Naive B cell (primary cell): ENCODE results near the gene LRRC4. TPM values are rescaled to one million over a fixed set of nuclear protein-coding genes. Genes with fewer than 3 reads are reported as not detected.

Experiments used
- ATAC-seq, 2 donors: fragments of 150-1000 bp; cut with Tn5 transposase; 2 replicates each; pipeline ENCODE4 v1.10.0; 2021; ENCODE audit warnings: low read depth in 2 of 2, mild to moderate bottlenecking in 2 of 2, moderate library complexity in 2 of 2
- DNase-seq: peaks from one replicate; pipeline ENCODE4 v3.0.0; 2022
- H3K27ac Mint-ChIP-seq, 6 donors: one replicate each; pipeline ENCODE4 v1.8.0; 2020 to 2022; ENCODE audit warnings: mild to moderate bottlenecking in 6 of 6, mixed read lengths in 6 of 6, moderate library complexity in 5 of 6, inconsistent platforms in 2 of 6
- H3K27me3 Mint-ChIP-seq, 3 donors: one replicate each; pipeline ENCODE4 v1.8.0; 2021 to 2022; ENCODE audit warnings: mixed read lengths in 3 of 3, mild to moderate bottlenecking in 1 of 3
- H3K36me3 Mint-ChIP-seq, 2 donors: one replicate each; pipeline ENCODE4 v1.8.0; 2020 to 2022; ENCODE audit warnings: mixed read lengths in 2 of 2, inconsistent platforms in 1 of 2, mild to moderate bottlenecking in 1 of 2
- H3K4me1 Mint-ChIP-seq, 3 donors: one replicate each; pipeline ENCODE4 v1.8.0; 2020 to 2022; ENCODE audit warnings: mixed read lengths in 3 of 3, inconsistent platforms in 1 of 3, mild to moderate bottlenecking in 1 of 3, moderate library complexity in 1 of 3
- H3K4me3 Mint-ChIP-seq, 8 donors: one replicate each; pipeline ENCODE4 v1.8.0; 2020 to 2022; ENCODE audit warnings: mild to moderate bottlenecking in 8 of 8, mixed read lengths in 8 of 8, moderate library complexity in 8 of 8, inconsistent platforms in 2 of 8
- H3K9me3 Mint-ChIP-seq, 7 donors: one replicate each; pipeline ENCODE4 v1.8.0; 2020 to 2022; ENCODE audit warnings: mixed read lengths in 7 of 7, mild to moderate bottlenecking in 5 of 7, inconsistent platforms in 2 of 7, moderate library complexity in 1 of 7
- polyA plus RNA-seq, 6 donors: library from polyadenylated mRNA; unstranded; fragments of 300-500 nt; fragmentation: Illumina TruSeq; gene quantifications; one replicate each; pipeline ENCODE4 v1.2.3, GENCODE V29; 2021; ENCODE audit warnings: low read depth in 6 of 6

The LRRC4 gene
- polyA plus RNA-seq, 6 donors from 2014 or later, result 0.09 to 0.37 (median 0.13) TPM; not detected in 3

DNA sequence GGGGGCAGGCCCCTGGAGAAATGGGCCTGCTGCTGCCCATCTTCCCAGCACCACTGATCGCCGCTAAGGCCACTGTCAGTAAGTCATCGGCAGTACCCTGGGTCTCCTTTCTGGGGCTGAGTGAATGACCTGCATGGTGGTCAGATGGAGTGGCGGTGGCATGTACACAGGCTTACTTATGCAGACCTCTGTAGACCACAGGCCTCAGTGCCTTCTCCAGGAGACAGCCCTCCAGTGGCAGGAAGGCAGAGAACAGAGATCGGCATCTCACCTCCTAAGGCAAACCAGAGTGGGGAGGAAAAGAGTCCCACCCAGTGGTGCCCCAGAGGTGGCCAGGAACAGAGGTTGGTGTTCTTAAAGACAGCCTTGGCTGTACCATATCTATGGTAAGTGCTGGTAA, 22.8 kb upstream of the LRRC4 start:
- ATAC-seq (no peak), DNase-seq (no peak)
- Mint-ChIP-seq H3K27me3 (no peaks in the 10 kb centered on the region), H3K27ac (peak overlapping the region in 1 of 6 donors; percentile 44), H3K4me1 (peaks cover 27 to 36% (median 30%) of the 10 kb centered on the region in 3 donors), H3K36me3 (peaks cover 7 to 11% of the 10 kb centered on the region in 2 donors), H3K9me3 (no peaks in the 10 kb centered on the region), H3K4me3 (no peak overlapping the region)

DNA sequence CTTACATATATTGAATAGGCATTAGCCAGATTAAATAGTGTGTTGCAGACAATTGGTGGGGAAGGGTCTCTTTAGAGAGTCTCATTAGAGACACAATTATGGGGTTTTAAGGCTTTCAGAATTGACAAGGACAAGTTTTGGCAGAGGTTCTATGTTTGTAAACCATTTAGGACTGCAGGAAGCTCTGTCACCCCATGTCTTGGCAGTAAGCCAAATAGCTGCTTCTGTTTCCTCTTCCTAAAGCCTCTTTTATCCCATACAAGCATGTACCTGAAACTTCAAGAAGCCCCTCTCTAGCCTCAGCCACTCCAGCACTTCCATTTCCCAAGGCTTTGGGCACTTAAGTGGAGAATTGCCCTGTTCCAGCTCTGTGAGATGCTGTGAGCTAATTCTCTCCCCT, 21.8 kb upstream of the LRRC4 start:
- H3K4me1 Mint-ChIP-seq, result peaks cover 23 to 30% (median 26%) of the 10 kb centered on the region in 3 donors
- no peak for ATAC-seq

GRCh38 chr7:128052404-128052803, 21.2 kb upstream of the LRRC4 start:
- Mint-ChIP-seq H3K4me1 (peaks cover 23 to 27% (median 26%) of the 10 kb centered on the region in 3 donors), H3K4me3 (no peak overlapping the region), H3K27ac (peak overlapping the region in 1 of 6 donors; percentile 56), H3K36me3 (peaks cover 7 to 10% of the 10 kb centered on the region in 2 donors), H3K27me3 (no peaks in the 10 kb centered on the region), H3K9me3 (no peaks in the 10 kb centered on the region)
- DNase-seq (no peak), ATAC-seq (no peak)

More for the DNA sequence above, 21.8 kb upstream of the LRRC4 start:
- no peaks in the 10 kb centered on the region for H3K9me3 Mint-ChIP-seq
- no peak overlapping the region for H3K4me3 Mint-ChIP-seq
- peaks cover 7 to 10% of the 10 kb centered on the region in 2 donors for H3K36me3 Mint-ChIP-seq
- H3K27ac Mint-ChIP-seq, result peak overlapping the region in 1 of 6 donors; percentile 15
- H3K27me3 Mint-ChIP-seq, result no peaks in the 10 kb centered on the region
- DNase-seq, result no peak

DNA sequence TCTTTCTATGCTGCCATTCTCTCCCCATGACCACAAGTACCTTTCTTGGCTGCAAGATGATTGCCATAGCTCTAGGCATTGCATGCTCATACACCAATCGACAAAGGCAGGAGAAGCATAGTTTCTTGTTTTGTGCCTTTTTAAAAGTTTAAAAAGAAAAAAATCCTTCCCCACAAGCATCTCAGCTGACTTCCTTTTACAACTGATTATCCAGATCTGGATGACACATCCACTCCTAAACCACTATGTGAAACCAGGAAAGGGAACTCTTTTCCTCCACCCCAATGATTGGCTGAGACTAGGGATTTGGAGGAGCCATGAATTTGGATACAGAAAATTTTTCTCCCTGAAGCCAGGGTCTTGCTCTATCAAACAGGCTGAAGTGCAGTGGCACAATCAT, 14.5 kb upstream of the LRRC4 start:
- Mint-ChIP-seq H3K27me3 (no peaks in the 10 kb centered on the region), H3K36me3 (peaks cover 0 to 10% of the 10 kb centered on the region in 2 donors), H3K4me1 (peaks cover 11 to 22% (median 19%) of the 10 kb centered on the region in 3 donors), H3K9me3 (no peaks in the 10 kb centered on the region), H3K4me3 (no peak overlapping the region), H3K27ac (no peak overlapping the region)
- DNase-seq (no peak), ATAC-seq (no peak)

- Mint-ChIP-seq H3K27ac (peak overlapping the region in 2 of 6 donors; percentile 23 to 49), H3K27me3 (no peaks in the 10 kb centered on the region), H3K4me1 (peaks cover 11 to 22% (median 19%) of the 10 kb centered on the region in 3 donors), H3K9me3 (no peaks in the 10 kb centered on the region), H3K36me3 (peaks cover 0 to 10% of the 10 kb centered on the region in 2 donors), H3K4me3 (no peak overlapping the region)
- no peak for ATAC-seq
- DNase-seq, result no peak
These were observed 13.9 kb upstream of the LRRC4 start for GRCh38 chr7:128045158-128045557.

DNA sequence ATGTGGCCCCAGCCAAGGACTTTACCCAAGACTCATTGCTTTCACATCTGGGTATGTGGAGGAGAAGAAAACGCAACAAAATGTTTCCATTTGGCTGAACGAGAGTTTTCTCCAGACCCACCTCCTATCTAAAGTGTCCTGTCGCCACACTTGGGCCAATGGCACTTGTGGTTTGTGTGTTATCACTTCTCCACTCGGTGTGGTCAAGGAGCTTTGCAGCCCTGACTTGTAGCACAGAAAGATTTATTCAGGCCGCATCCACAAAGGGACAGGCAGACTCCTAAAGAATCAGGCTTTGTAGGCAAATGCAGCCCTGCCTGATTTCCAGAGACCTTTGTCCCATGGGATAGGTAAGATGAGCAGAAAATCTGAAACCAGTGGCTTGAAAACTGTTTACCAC, 12.8 kb upstream of the LRRC4 start:
- DNase-seq, result no peak
- ATAC-seq, result no peak
- Mint-ChIP-seq H3K27me3 (no peaks in the 10 kb centered on the region), H3K27ac (no peak overlapping the region), H3K4me3 (no peak overlapping the region), H3K4me1 (peaks cover 11 to 18% (median 16%) of the 10 kb centered on the region in 3 donors), H3K9me3 (no peaks in the 10 kb centered on the region), H3K36me3 (peaks cover 0 to 5% of the 10 kb centered on the region in 2 donors)

DNA sequence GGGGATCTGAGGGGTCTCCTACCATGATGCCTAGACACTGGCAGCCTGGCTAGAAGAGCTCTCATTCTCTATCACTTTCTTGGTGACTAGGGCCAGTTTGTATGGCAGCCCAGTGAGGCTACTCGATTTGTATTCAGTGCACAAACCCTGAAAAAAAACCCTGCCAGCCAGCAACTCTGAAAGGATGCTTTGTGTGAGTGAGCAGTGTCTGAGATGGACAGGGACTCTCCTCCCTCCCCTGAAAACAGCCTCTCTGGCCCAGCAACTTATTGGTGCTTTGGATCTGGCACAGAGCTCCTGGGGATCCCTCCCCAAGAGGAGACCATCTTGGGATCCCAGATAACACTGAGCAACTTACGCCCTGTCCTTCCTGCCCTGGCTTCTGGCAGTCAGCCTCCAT, 10.8 kb upstream of the LRRC4 start:
- no peak for ATAC-seq
- no peak for DNase-seq
- no peaks in the 10 kb centered on the region for H3K27me3 Mint-ChIP-seq
- H3K4me1 Mint-ChIP-seq, result peaks cover 11 to 26% (median 22%) of the 10 kb centered on the region in 3 donors
- H3K9me3 Mint-ChIP-seq, result no peaks in the 10 kb centered on the region
- H3K36me3 Mint-ChIP-seq, result no peaks in the 10 kb centered on the region
- peak overlapping the region in 2 of 6 donors; percentile 10 to 24 for H3K27ac Mint-ChIP-seq
- peak overlapping the region in 1 of 8 donors; percentile 30 for H3K4me3 Mint-ChIP-seq

- H3K27ac Mint-ChIP-seq, result peak overlapping the region in 1 of 6 donors; percentile 75
- no peaks in the 10 kb centered on the region for H3K36me3 Mint-ChIP-seq
- H3K9me3 Mint-ChIP-seq, result no peaks in the 10 kb centered on the region
- H3K27me3 Mint-ChIP-seq, result no peaks in the 10 kb centered on the region
- peaks cover 11 to 26% (median 23%) of the 10 kb centered on the region in 3 donors for H3K4me1 Mint-ChIP-seq
- H3K4me3 Mint-ChIP-seq, result no peak overlapping the region
- DNase-seq, result no peak
- no peak for ATAC-seq
These were observed 10.0 kb upstream of the LRRC4 start for GRCh38 chr7:128041203-128041602.

- H3K36me3 Mint-ChIP-seq, result no peaks in the 10 kb centered on the region
- H3K4me3 Mint-ChIP-seq, result no peak overlapping the region
- H3K27ac Mint-ChIP-seq, result no peak overlapping the region
- peaks cover 15 to 27% (median 24%) of the 10 kb centered on the region in 3 donors for H3K4me1 Mint-ChIP-seq
- DNase-seq, result no peak
- H3K9me3 Mint-ChIP-seq, result no peaks in the 10 kb centered on the region
- no peaks in the 10 kb centered on the region for H3K27me3 Mint-ChIP-seq
- ATAC-seq, result no peak
These were observed 9.0 kb upstream of the LRRC4 start for GRCh38 chr7:128040205-128040604.

- ATAC-seq, result no peak
- Mint-ChIP-seq H3K27me3 (no peaks in the 10 kb centered on the region), H3K36me3 (no peaks in the 10 kb centered on the region), H3K9me3 (no peaks in the 10 kb centered on the region), H3K4me3 (no peak overlapping the region), H3K4me1 (peaks cover 12 to 22% (median 20%) of the 10 kb centered on the region in 3 donors), H3K27ac (no peak overlapping the region)
- no peak for DNase-seq
These were observed 8.3 kb upstream of the LRRC4 start for GRCh38 chr7:128039544-128039953.

- peak overlapping the region in 2 of 6 donors; percentile 38 to 72 for H3K27ac Mint-ChIP-seq
- no peaks in the 10 kb centered on the region for H3K36me3 Mint-ChIP-seq
- DNase-seq (no peak), ATAC-seq (no peak)
- no peaks in the 10 kb centered on the region for H3K27me3 Mint-ChIP-seq
- H3K9me3 Mint-ChIP-seq, result no peaks in the 10 kb centered on the region
- H3K4me1 Mint-ChIP-seq, result peaks cover 4 to 15% (median 14%) of the 10 kb centered on the region in 3 donors
- H3K4me3 Mint-ChIP-seq, result no peak overlapping the region
These were observed 6.8 kb upstream of the LRRC4 start for GRCh38 chr7:128037880-128038619.

- no peaks in the 10 kb centered on the region for H3K9me3 Mint-ChIP-seq
- H3K36me3 Mint-ChIP-seq, result no peaks in the 10 kb centered on the region
- DNase-seq, result no peak
- no peaks in the 10 kb centered on the region for H3K27me3 Mint-ChIP-seq
- H3K27ac Mint-ChIP-seq, result no peak overlapping the region
- peaks cover 4 to 19% (median 14%) of the 10 kb centered on the region in 3 donors for H3K4me1 Mint-ChIP-seq
- H3K4me3 Mint-ChIP-seq, result peak overlapping the region in 1 of 8 donors; percentile 32
- ATAC-seq, result no peak
These were observed 5.8 kb upstream of the LRRC4 start for GRCh38 chr7:128037081-128037480.

- H3K9me3 Mint-ChIP-seq, result no peaks in the 10 kb centered on the region
- no peaks in the 10 kb centered on the region for H3K36me3 Mint-ChIP-seq
- no peak for DNase-seq
- no peak overlapping the region for H3K27ac Mint-ChIP-seq
- no peak for ATAC-seq
- peaks cover 0 to 4% (median 0%) of the 10 kb centered on the region in 3 donors for H3K27me3 Mint-ChIP-seq
- H3K4me3 Mint-ChIP-seq, result peak overlapping the region in 1 of 8 donors; percentile 32
- peaks cover 4 to 23% (median 14%) of the 10 kb centered on the region in 3 donors for H3K4me1 Mint-ChIP-seq
These were observed 5.1 kb upstream of the LRRC4 start for GRCh38 chr7:128036226-128036940.

DNA sequence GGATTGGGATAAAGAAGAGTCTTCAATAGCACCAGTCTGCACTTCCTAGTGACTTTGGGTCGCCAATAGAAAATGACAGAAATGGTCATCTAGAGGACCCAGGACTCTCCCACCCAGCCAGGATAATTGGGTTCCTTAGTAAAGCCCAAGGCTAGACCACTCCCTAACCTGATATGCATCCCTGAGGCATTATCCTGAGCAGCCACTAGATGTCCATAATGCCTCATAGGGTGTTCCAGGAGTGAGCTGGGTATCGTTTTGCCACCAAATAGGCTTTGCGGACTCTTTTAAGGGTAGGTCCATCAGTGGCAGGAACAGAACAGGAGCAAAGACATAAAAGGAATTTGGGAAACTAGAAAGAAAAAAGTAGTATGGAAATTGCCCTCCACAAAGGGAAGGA, 4.5 kb upstream of the LRRC4 start:
- Mint-ChIP-seq H3K4me3 (peak overlapping the region in 2 of 8 donors; percentile 3 to 50), H3K27ac (no peak overlapping the region), H3K36me3 (no peaks in the 10 kb centered on the region), H3K9me3 (no peaks in the 10 kb centered on the region), H3K27me3 (peaks cover 0 to 4% (median 0%) of the 10 kb centered on the region in 3 donors), H3K4me1 (peaks cover 5 to 23% (median 14%) of the 10 kb centered on the region in 3 donors)
- DNase-seq, result no peak
- ATAC-seq, result no peak
